ENCODE results near the gene DEFB123.

The DEFB123 gene

GRCh38 chr20:31475472-31476293 lies 35.3 kb downstream of the DEFB123 start:
- FAIRE-seq, result no peak
- no peak for TF ChIP-seq POLR2AphosphoS5 (IDR thresholded peaks at IDR 0.05; ENCODE audit: low read depth, low read length)
- no peak for TF ChIP-seq POLR2A (IDR thresholded peaks at IDR 0.05; ENCODE audit: low read depth, low read length)
- TF ChIP-seq TAF1 (IDR thresholded peaks at IDR 0.05; ENCODE audit: borderline replicate concordance, low read depth, low read length), result no peak

GRCh38 chr20:31476294-31476585 lies 35.8 kb downstream of the DEFB123 start:
- TF ChIP-seq POLR2A (IDR thresholded peaks at IDR 0.05; ENCODE audit: low read depth, low read length), result no peak
- TF ChIP-seq POLR2AphosphoS5 (IDR thresholded peaks at IDR 0.05; ENCODE audit: low read depth, low read length), result no peak
- TF ChIP-seq TAF1 (IDR thresholded peaks at IDR 0.05; ENCODE audit: borderline replicate concordance, low read depth, low read length), result no peak
- FAIRE-seq (no peak), DNase-seq (ENCODE audit: insufficient read length) (no peak)

More at GRCh38 chr20:31475472-31476293, 35.3 kb downstream of the DEFB123 start:
- no peak for DNase-seq (ENCODE audit: insufficient read length)

DNA sequence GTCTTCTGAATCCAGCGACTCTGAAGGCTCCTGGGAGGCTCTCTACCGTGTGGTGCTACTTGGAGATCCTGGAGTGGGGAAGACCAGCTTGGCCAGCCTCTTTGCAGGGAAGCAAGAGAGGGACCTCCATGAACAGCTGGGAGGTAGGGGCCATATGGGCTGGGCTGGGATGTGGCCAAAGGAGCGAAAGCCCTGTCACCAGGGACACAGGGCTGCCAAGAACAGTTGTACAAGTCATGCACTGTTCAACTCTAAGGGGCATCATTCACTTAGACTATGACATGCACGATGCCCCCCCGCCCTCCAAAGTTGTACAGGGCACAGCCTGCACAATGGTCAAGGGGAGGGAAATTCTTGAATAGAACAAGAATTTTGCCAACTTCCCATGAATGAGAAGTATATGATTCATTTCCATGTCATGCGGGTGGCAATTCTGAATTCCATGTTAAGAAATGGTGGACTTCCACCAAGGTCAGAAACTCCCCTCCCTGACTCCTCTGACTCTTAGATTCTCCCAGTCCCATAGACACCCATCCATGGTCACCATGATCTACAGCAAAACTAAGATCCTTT lies 36.3 kb downstream of the DEFB123 start:
- TF ChIP-seq TAF1 (IDR thresholded peaks at IDR 0.05; ENCODE audit: borderline replicate concordance, low read depth, low read length) (no peak), POLR2A (IDR thresholded peaks at IDR 0.05; ENCODE audit: low read depth, low read length) (no peak), POLR2AphosphoS5 (IDR thresholded peaks at IDR 0.05; ENCODE audit: low read depth, low read length) (no peak)
- FAIRE-seq, result no peak

DNA sequence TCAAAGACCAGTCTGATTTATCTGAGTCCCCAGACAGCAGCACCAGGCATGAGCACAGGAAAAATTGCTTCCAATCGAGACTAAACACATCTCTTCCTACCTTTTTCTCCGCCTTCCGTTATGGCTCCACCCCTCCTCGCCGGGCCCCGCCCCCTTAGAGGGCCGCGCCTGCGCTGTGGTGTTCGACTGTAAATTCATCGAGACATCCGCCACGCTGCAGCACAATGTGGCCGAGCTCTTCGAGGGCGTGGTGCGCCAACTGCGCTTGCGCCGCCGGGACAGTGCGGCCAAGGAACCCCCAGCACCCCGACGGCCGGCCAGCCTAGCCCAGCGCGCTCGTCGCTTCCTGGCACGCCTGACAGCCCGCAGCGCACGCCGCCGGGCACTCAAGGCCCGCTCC lies 43.6 kb downstream of the DEFB123 start:
- FAIRE-seq, result no peak
- no peak for DNase-seq (ENCODE audit: insufficient read length)
- TF ChIP-seq POLR2AphosphoS5 (IDR thresholded peaks at IDR 0.05; ENCODE audit: low read depth, low read length), result no peak
- no peak for TF ChIP-seq TAF1 (IDR thresholded peaks at IDR 0.05; ENCODE audit: borderline replicate concordance, low read depth, low read length)
- no peak for TF ChIP-seq POLR2A (IDR thresholded peaks at IDR 0.05; ENCODE audit: low read depth, low read length)

More for the DNA sequence above, 36.3 kb downstream of the DEFB123 start:
- no peak for DNase-seq (ENCODE audit: insufficient read length)

DNA sequence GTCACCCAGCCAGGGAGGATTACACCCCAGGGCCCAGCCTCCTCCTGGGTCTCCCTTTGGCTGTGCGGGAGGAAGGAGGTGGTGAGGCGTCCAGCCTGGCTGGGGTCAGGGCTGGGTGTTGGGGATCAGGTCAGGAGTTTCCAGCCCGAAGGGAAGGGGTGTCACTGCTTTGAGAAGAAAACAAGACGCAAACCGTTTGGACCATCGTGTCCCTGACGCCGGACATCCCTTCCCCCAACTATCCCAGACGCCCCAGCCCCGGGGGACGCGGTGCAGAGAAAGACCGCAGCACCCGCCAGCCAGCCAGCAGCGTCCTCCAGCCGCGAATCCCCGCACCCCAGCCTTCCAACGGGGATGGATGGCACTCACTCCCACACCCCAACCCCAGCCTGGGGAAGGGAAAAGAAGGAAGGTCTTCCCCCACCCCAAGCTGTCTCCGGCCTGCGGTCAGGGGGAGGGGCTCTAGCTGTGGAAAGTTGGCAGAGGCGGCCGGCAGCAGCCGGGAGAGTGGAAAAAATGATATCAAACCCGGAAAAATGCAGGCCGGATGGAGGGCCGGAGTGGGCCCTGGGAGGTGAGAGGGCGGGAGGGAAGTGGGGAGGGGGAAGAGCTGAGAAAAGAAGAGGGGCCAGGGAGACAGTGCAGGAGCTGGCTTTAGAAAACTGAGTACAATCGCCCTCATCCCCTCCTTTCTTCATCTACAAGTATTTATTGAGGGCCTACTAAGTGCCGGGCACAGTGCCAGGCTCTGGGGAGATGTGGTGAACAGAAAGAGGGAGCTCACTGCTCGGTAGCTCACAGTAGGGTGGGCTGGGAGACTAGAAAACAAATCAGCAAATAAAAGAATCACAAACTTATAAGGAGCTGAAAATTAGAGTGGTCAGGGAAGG lies 45.3 kb downstream of the DEFB123 start:
- no peak for DNase-seq (ENCODE audit: insufficient read length)
- no peak for TF ChIP-seq POLR2AphosphoS5 (IDR thresholded peaks at IDR 0.05; ENCODE audit: low read depth, low read length)
- no peak for TF ChIP-seq POLR2A (IDR thresholded peaks at IDR 0.05; ENCODE audit: low read depth, low read length)
- no peak for TF ChIP-seq TAF1 (IDR thresholded peaks at IDR 0.05; ENCODE audit: borderline replicate concordance, low read depth, low read length)
- no peak for FAIRE-seq

DNA sequence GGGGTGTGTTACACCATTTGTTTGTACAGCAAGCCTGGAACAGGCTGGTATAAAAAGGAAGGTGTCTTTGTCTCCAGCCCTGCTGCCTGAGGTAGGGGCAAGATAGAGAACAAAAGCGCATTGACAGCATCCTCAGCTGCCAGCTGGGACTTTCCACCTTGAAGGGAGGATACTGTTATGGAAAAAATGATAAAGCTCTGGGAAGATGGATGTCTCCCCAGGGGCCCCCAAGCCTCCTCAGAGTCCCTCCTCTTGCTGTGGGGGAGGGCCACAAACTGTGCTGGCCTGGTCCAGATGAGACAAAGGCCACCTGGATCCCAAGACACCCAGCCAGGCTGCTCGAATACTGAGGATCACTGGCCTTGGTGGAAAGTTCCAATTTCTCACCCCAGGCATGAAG lies 47.7 kb downstream of the DEFB123 start:
- DNase-seq (ENCODE audit: insufficient read length) (no peak), FAIRE-seq (no peak)
- TF ChIP-seq POLR2A (IDR thresholded peaks at IDR 0.05; ENCODE audit: low read depth, low read length), result no peak
- TF ChIP-seq POLR2AphosphoS5 (IDR thresholded peaks at IDR 0.05; ENCODE audit: low read depth, low read length), result no peak
- no peak for TF ChIP-seq TAF1 (IDR thresholded peaks at IDR 0.05; ENCODE audit: borderline replicate concordance, low read depth, low read length)

- DNase-seq (ENCODE audit: insufficient read length) (no peak), FAIRE-seq (no peak)
Measured at GRCh38 chr20:31489152-31489551, 48.7 kb downstream of the DEFB123 start.

DNA sequence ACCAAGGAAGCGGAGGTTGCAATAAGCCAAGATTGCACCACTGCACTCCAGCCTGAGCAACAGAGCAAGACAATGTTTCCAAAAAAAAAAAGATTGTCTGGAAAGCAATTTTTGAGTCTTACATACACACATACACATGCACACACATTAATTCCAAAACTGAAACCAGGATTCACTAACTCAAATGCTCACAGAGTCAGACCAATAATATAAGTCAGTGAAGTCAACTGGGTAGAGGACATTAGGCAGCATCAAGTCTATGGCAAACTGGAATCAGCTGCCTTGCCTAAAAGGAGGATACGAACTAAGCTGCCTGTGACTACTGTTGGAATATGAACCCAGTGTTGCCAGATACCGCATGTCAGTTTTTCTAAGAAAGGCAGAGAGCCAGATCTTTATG lies 50.3 kb downstream of the DEFB123 start:
- TF ChIP-seq POLR2AphosphoS5 (IDR thresholded peaks at IDR 0.05; ENCODE audit: low read depth, low read length) (no peak), POLR2A (IDR thresholded peaks at IDR 0.05; ENCODE audit: low read depth, low read length) (no peak), TAF1 (IDR thresholded peaks at IDR 0.05; ENCODE audit: borderline replicate concordance, low read depth, low read length) (no peak)
- FAIRE-seq (no peak), DNase-seq (ENCODE audit: insufficient read length) (no peak)

More at GRCh38 chr20:31489152-31489551, 48.7 kb downstream of the DEFB123 start:
- TF ChIP-seq POLR2AphosphoS5 (IDR thresholded peaks at IDR 0.05; ENCODE audit: low read depth, low read length) (no peak), TAF1 (IDR thresholded peaks at IDR 0.05; ENCODE audit: borderline replicate concordance, low read depth, low read length) (no peak), POLR2A (IDR thresholded peaks at IDR 0.05; ENCODE audit: low read depth, low read length) (no peak)

- no peak for FAIRE-seq
- no peak for TF ChIP-seq TAF1 (IDR thresholded peaks at IDR 0.05; ENCODE audit: borderline replicate concordance, low read depth, low read length)
- TF ChIP-seq POLR2AphosphoS5 (IDR thresholded peaks at IDR 0.05; ENCODE audit: low read depth, low read length), result no peak
- DNase-seq (ENCODE audit: insufficient read length), result no peak
Measured at GRCh38 chr20:31494131-31494530, 53.7 kb downstream of the DEFB123 start.

- no peak for DNase-seq (ENCODE audit: insufficient read length)
- no peak for FAIRE-seq
- TF ChIP-seq POLR2AphosphoS5 (IDR thresholded peaks at IDR 0.05; ENCODE audit: low read depth, low read length) (no peak), TAF1 (IDR thresholded peaks at IDR 0.05; ENCODE audit: borderline replicate concordance, low read depth, low read length) (no peak), POLR2A (IDR thresholded peaks at IDR 0.05; ENCODE audit: low read depth, low read length) (no peak)
Measured at GRCh38 chr20:31496761-31497295, 56.4 kb downstream of the DEFB123 start.

DNA sequence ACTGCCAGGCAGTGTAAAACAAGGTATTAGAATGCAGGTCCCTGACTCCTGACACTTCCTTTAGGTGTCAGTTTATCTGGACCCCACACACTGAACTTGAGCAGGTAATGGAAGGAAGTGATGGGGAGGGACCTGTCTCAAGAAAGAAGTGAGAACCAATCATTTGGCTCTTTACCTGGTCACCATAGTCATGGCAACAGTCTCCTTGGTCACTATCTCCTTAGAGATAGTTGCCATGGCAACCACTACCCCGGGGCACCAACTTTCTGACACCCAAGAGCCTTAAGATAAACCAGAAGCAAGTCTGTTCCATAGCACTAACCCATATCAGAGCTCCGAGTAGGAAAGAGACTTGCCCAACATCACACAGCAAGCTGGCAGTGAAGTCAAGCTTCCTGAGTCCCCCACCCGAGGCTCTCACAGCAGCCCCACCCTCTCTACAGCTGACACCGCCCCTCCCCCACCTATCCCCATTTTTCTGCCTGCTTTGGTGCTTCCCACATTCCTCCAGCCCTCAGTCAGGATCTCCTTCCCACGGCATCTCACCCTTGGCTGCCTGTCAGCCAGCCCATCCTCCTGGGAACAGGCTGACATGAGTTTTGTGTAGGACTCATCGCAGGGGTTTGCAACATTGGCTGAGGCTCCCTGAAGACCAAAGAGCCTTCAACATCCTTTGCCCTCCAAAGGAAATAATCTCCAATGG lies 57.6 kb downstream of the DEFB123 start:
- no peak for DNase-seq (ENCODE audit: insufficient read length)
- TF ChIP-seq TAF1 (IDR thresholded peaks at IDR 0.05; ENCODE audit: borderline replicate concordance, low read depth, low read length) (no peak), POLR2A (IDR thresholded peaks at IDR 0.05; ENCODE audit: low read depth, low read length) (no peak)
- FAIRE-seq, result no peak
